IgD-negative memory B cell (primary cell): ENCODE measurements around the gene GOLGA6L7. TPM values are rescaled to one million over a fixed set of nuclear protein-coding genes. Genes with fewer than 3 reads are reported as not detected.

Source experiments
- polyA plus RNA-seq: library from polyadenylated mRNA; unstranded; fragments of 300-500 nt; fragmentation: Illumina TruSeq; gene quantifications from one replicate; pipeline ENCODE4 v1.2.3, GENCODE V29; 2021

The GOLGA6L7 gene
- polyA plus RNA-seq, 1 donor from 2014 or later: not detected

Other genes with a start within 250 kb of the GOLGA6L7 start
- not detected for gene GOLGA8M, start 136.2 kb downstream of the GOLGA6L7 start, polyA plus RNA-seq
- 3.5 TPM for gene APBA2, start 37.3 kb upstream of the GOLGA6L7 start, polyA plus RNA-seq